ENCODE measurements around the gene PCDH9. TPM values are rescaled to one million over a fixed set of nuclear protein-coding genes. Genes with fewer than 3 reads are reported as not detected.

Gene PCDH9
- total RNA-seq, 2 donors from 2014 or later: 0.20 to 0.50 TPM

DNA sequence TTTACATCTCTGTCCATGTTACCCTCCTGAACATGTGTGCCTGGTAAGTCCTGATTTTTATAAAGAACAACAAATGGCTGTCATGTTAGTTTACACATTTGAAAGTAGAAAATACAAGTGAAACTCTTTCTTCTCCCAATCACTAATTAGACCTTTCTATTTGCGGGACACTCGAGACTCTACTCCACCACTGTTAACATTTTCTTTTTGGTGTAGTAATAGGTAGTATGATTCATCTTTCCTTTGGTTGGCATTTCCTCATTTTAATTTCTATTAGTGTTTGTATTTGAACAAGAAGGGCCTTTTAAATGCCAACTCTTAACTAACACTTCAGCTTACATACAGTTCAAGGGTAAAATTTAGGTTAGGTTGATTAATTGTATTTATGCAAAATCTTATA lies 371.1 kb downstream of the PCDH9 start:
- Mint-ChIP-seq H3K4me1 (ENCODE audit: low read depth in 2 of 2) (no peaks in the 10 kb centered on the region), H3K36me3 (no peaks in the 10 kb centered on the region), H3K27ac (no peak overlapping the region), H3K27me3 (no peaks in the 10 kb centered on the region), H3K9me3 (no peaks in the 10 kb centered on the region), H3K4me3 (no peak overlapping the region)
- DNase-seq (ENCODE audit: low spot score) (no peak), ATAC-seq (no peak)

DNA sequence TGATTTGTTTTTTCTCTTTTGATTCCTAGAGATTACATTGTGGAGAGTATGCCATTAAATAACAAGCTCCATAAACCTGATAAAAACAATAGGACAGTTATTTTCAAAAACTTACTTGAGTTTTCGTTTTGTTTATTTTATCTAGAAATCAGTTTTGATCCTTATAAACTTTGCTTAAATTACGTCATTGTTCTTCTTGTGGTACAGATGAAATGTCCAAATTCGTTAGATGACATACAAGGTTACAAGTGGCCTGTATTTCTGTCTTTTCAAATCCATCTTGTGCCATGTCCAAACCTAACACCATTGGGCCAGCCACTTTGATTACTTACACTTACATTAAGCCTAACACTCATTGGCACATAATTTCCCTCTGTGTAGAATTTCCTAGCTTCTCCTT lies 372.0 kb downstream of the PCDH9 start:
- Mint-ChIP-seq H3K27ac (no peak overlapping the region), H3K4me1 (ENCODE audit: low read depth in 2 of 2) (no peaks in the 10 kb centered on the region), H3K27me3 (no peaks in the 10 kb centered on the region), H3K9me3 (no peaks in the 10 kb centered on the region), H3K4me3 (no peak overlapping the region), H3K36me3 (no peaks in the 10 kb centered on the region)
- DNase-seq (ENCODE audit: low spot score) (no peak), ATAC-seq (no peak)

DNA sequence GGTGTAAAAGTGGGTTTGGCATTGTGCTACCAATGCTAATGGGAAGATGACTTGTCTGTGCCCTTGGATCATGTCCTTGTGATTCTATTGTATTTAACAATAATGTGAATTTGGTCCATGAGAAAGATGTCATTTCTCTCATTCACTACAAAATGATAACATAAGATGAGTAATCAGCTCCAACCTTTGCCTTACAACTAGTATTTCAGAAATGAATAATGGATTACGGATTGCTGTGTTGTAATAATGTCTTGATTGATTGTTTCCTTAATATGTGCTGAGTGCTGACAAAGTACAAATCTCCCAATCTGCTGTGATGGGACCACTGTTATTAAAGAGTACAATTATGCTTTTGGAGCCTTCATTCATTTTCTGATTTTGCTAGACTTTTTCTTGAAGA lies 375.0 kb downstream of the PCDH9 start:
- Mint-ChIP-seq H3K36me3 (no peaks in the 10 kb centered on the region), H3K4me1 (ENCODE audit: low read depth in 2 of 2) (no peaks in the 10 kb centered on the region), H3K4me3 (no peak overlapping the region), H3K9me3 (peaks cover 9% of the 10 kb centered on the region), H3K27ac (no peak overlapping the region), H3K27me3 (no peaks in the 10 kb centered on the region)
- DNase-seq (ENCODE audit: low spot score): no peak
- ATAC-seq: no peak

DNA sequence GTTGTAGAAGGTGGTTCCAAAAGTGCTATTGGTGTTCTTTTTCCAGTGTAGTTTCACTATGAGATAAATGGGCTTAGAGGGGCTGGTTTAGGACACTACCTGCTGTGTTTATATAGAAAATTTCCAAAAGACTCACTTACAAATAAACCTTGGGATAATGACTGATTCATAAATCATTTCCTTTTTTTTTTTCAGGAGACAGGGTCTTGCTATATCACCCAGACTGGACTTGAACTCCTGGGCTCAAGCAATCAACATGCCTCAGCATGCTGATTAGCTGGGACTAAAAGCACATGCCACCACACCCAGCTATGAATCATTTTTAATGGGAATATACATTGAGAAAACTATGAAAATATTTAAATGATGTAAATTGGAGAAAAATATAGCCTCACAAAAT lies 376.6 kb downstream of the PCDH9 start:
- Mint-ChIP-seq H3K27me3 (no peaks in the 10 kb centered on the region), H3K9me3 (peaks cover 9% of the 10 kb centered on the region), H3K36me3 (no peaks in the 10 kb centered on the region), H3K27ac (no peak overlapping the region), H3K4me3 (no peak overlapping the region), H3K4me1 (ENCODE audit: low read depth in 2 of 2) (no peaks in the 10 kb centered on the region)
- DNase-seq (ENCODE audit: low spot score): no peak
- no peak for ATAC-seq

DNA sequence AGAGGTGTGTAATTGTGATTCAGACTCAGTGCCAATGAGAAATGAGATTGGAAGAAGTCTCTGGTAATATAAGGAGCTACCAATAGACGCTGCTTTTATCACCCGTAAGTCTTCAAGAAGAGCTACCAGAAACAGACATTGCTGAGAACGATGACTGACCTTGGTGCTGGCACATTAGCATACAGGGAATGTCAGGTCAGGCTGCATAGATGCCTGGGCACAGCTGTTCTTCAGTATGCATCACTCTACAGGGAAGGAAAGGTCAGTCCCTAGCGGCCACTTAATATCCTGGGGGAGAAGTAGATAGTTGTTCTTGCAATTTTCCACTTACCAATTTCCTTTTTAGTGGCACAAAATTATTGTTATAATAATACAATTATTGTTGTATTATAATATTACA lies 380.4 kb downstream of the PCDH9 start:
- Mint-ChIP-seq H3K27me3 (no peaks in the 10 kb centered on the region), H3K9me3 (peaks cover 11% of the 10 kb centered on the region), H3K36me3 (no peaks in the 10 kb centered on the region), H3K4me3 (no peak overlapping the region), H3K4me1 (ENCODE audit: low read depth in 2 of 2) (no peaks in the 10 kb centered on the region), H3K27ac (no peak overlapping the region)
- ATAC-seq (no peak), DNase-seq (ENCODE audit: low spot score) (no peak)

DNA sequence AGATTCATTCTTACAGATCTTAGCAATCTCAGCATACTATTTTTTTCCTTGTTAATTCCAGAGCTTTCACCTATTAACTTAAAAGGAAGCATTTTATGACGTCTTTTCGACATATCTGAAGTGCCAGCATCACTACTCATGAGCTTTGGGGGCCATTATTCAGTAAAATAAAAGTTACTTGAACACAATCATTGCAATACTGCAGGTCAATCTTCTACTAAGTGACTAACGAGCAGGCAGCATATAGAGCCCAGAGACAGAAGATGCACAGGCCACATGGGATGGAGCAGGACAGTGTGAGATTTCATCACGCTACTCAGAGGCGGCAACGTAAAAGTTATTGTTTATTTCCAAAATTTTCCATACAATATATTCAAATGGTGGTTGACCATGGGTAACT lies 382.6 kb downstream of the PCDH9 start:
- peaks cover 9% of the 10 kb centered on the region for H3K9me3 Mint-ChIP-seq
- H3K27me3 Mint-ChIP-seq: no peaks in the 10 kb centered on the region
- ATAC-seq (no peak), DNase-seq (ENCODE audit: low spot score) (no peak)
- H3K27ac Mint-ChIP-seq: no peak overlapping the region
- no peaks in the 10 kb centered on the region for H3K36me3 Mint-ChIP-seq
- H3K4me3 Mint-ChIP-seq: no peak overlapping the region
- no peaks in the 10 kb centered on the region for H3K4me1 Mint-ChIP-seq (ENCODE audit: low read depth in 2 of 2)

DNA sequence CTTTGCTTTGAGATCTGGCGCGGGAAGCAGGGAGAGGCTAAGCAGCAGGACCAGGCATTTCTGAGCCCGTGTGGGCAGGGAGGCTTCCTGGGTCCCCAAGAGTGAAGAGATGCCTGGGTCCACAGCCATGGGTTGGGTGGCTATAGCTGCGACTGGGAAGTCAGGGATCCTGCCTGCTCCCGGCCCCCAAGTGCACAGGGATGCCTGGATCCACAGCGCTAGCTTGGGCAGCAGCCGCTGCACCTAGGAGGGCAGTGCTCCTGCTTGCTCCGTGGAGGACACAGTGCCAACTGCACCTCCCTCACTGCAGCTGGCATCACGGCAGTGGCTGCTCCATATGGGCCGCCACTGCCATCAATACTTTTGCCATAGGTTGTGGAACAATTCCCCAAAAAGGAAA lies 384.7 kb downstream of the PCDH9 start:
- Mint-ChIP-seq H3K36me3 (no peaks in the 10 kb centered on the region), H3K9me3 (peaks cover 5% of the 10 kb centered on the region), H3K4me1 (ENCODE audit: low read depth in 2 of 2) (no peaks in the 10 kb centered on the region), H3K4me3 (no peak overlapping the region), H3K27me3 (no peaks in the 10 kb centered on the region), H3K27ac (no peak overlapping the region)
- ATAC-seq: no peak
- no peak for DNase-seq (ENCODE audit: low spot score)

DNA sequence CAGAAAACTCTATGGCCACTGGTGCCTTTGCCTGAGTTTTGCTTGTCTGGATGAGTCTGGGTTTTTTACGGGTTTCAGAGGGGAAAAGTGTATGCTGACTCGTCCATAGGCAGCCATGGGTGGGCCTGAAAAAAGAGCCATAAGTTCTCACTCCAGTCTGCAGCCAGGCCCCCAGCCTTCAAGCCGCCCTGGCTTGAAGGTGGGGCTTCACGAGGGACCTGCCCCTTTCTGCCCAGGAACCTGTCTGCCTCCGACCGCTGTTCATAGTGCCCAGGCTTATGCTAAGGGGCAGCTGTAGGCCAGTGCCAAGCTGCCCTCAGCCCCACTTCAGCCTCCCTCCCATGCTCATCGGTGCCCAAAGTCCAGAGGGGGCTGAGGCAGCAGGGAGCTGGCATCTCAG lies 385.2 kb downstream of the PCDH9 start:
- no peak for ATAC-seq
- Mint-ChIP-seq H3K4me3 (no peak overlapping the region), H3K4me1 (ENCODE audit: low read depth in 2 of 2) (no peaks in the 10 kb centered on the region), H3K27ac (no peak overlapping the region), H3K36me3 (peaks cover 2% of the 10 kb centered on the region), H3K9me3 (peaks cover 5% of the 10 kb centered on the region), H3K27me3 (no peaks in the 10 kb centered on the region)
- DNase-seq (ENCODE audit: low spot score): no peak

DNA sequence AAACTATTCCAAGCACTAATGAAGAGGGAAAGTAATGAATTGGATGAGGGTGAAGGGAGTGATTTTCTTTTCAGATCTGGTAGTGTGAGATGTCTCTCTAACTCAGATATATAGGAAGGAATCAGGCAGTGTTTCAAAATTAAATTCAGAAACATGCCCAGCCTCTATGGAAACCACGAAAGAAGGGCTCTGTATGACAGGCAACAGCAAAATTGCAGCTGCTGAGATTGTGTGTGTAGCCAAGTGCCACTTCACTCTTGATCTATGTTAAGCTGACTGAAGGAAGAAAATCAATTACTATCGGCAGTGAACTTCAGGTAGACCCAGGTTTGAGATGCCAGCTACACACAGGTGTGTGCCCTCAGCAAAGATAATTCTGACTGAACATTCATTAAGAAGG lies 387.4 kb downstream of the PCDH9 start:
- H3K27ac Mint-ChIP-seq: no peak overlapping the region
- no peak overlapping the region for H3K4me3 Mint-ChIP-seq
- H3K27me3 Mint-ChIP-seq: no peaks in the 10 kb centered on the region
- H3K4me1 Mint-ChIP-seq (ENCODE audit: low read depth in 2 of 2): no peaks in the 10 kb centered on the region
- ATAC-seq: no peak
- no peak for DNase-seq (ENCODE audit: low spot score)
- H3K36me3 Mint-ChIP-seq: peaks cover 6% of the 10 kb centered on the region
- H3K9me3 Mint-ChIP-seq: peaks cover 5% of the 10 kb centered on the region

DNA sequence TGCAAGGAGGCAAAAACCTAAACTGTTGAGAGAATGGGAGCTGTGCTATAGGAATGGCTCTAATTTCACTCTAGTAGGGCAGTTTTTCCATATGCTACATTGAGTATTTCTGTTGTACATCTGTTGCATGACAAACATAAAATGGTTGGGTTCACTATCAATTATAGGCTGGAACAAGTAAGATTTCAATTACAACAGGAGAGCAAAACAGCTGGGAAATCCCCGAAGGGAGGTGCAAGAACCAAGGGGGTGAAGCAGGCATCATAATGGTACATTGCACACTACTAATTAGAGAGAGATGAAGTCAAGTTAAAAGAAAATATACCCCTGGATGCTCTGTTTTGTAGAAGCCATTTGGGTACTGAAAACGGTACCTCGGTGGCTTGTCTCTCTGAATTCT lies 389.5 kb downstream of the PCDH9 start:
- Mint-ChIP-seq H3K36me3 (peaks cover 6% of the 10 kb centered on the region), H3K27ac (no peak overlapping the region), H3K27me3 (no peaks in the 10 kb centered on the region), H3K9me3 (peaks cover 9% of the 10 kb centered on the region), H3K4me3 (no peak overlapping the region), H3K4me1 (ENCODE audit: low read depth in 2 of 2) (no peaks in the 10 kb centered on the region)
- DNase-seq (ENCODE audit: low spot score) (no peak), ATAC-seq (no peak)

DNA sequence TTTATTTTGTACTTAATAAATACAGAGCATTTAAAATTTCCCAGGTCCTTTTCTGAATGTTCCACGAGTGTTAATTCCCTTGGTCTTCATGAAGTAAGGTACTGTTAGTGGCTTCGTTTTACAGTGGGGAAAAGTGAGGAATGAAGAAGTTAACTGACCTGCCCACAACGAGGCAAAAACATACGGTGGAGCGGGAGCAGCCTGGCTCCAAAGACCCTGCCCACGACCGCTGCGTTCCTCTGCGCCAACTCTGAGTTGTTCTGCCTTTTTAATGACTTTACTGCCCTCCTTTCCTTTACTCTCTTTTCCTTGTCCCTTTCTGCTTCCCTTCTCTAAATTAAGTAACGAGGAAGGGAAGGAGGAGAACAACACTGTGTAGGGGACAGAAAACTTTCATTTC lies 392.9 kb downstream of the PCDH9 start:
- no peaks in the 10 kb centered on the region for H3K4me1 Mint-ChIP-seq (ENCODE audit: low read depth in 2 of 2)
- H3K9me3 Mint-ChIP-seq: peaks cover 17% of the 10 kb centered on the region
- no peaks in the 10 kb centered on the region for H3K27me3 Mint-ChIP-seq
- H3K4me3 Mint-ChIP-seq: no peak overlapping the region
- no peak overlapping the region for H3K27ac Mint-ChIP-seq
- DNase-seq (ENCODE audit: low spot score) (no peak), ATAC-seq (no peak)
- H3K36me3 Mint-ChIP-seq: peaks cover 6% of the 10 kb centered on the region

DNA sequence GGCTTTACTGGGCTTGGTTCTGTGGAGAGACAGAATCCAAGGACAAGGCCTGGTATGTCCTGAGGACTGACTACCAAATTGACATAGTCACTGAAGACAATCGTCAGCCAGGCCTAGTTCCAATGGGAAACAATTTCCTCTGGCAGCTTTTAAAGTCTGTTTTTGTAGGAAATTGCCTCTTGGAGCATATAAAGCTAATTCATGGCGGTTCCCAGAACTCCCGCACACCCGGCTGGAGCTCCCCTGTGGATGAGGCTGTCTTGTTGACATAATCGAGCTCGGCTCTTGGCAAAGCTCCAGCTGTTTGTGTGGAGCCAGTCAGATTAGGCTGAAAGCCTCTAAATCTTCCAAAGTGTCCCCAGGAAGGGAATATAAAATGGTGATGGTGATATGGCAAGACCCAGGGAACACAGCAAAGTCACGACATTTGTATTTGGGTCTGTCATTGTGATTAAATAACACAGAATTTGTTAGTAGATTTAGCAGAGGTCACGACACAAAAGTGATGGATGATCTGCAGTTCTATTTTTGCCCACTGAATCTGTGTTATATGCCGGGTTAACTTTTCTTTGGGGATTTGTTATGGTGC lies 395.0 kb downstream of the PCDH9 start:
- Mint-ChIP-seq H3K9me3 (peaks cover 15% of the 10 kb centered on the region), H3K4me3 (no peak overlapping the region), H3K27ac (no peak overlapping the region), H3K36me3 (peaks cover 6% of the 10 kb centered on the region), H3K27me3 (no peaks in the 10 kb centered on the region), H3K4me1 (ENCODE audit: low read depth in 2 of 2) (no peaks in the 10 kb centered on the region)
- DNase-seq (ENCODE audit: low spot score): no peak
- no peak for ATAC-seq

DNA sequence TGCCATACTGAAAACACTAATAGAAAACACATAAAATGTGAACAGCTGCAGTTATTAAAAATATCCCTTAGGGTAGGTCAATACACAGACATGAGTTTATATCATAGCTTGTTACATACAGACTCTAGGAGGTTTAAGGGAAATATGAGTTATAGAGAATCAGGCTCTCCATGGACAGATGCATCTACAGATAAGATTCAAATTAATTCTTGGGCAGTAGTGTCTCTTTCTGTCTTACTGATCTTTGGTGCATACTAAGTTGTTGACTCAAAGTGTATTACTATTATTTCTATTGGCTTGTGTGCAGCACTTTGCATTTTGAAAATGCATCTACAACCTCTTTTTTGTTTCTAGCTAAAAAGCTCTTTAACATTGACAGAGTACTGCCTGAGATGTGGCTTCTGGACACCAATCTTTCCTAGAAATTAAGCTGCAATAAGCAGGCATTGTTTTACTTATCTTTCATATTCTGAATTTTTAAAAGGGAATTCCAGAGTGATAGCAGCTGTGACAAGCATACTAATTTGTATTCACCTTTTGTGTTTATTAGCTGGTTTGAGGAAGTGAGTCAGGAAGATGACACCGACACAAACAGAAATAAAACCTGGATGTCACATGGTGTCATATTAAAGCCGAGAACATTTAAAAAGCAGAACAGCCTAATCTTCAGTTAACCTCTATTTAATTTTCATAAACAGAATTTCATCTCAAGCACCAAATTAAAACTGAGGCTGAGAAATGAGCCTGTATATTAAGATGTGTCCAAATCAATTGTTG lies 399.0 kb downstream of the PCDH9 start:
- Mint-ChIP-seq H3K27me3 (no peaks in the 10 kb centered on the region), H3K4me3 (no peak overlapping the region), H3K36me3 (no peaks in the 10 kb centered on the region), H3K4me1 (ENCODE audit: low read depth in 2 of 2) (no peaks in the 10 kb centered on the region), H3K27ac (no peak overlapping the region), H3K9me3 (peaks cover 15% of the 10 kb centered on the region)
- no peak for DNase-seq (ENCODE audit: low spot score)
- no peak for ATAC-seq

DNA sequence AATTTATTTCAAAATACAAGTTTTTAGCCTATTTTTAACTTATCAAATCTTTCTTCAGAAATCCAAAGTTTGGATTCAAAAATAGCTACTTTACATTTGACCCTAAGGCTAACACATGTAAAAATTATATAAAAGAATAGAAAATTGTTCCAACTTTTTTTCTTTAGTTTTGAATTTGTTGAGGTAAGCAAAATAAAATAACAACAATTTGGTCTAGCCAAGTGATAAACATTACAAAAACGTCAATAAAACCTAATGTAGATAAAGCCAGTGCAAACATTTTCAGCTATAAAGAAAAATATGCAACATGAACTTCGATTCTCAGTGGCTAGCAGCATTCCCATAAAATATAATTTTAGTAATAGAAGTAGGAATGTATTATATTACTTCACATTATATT lies 400.3 kb downstream of the PCDH9 start:
- DNase-seq (ENCODE audit: low spot score): no peak
- H3K4me1 Mint-ChIP-seq (ENCODE audit: low read depth in 2 of 2): no peaks in the 10 kb centered on the region
- no peak overlapping the region for H3K27ac Mint-ChIP-seq
- no peaks in the 10 kb centered on the region for H3K36me3 Mint-ChIP-seq
- H3K4me3 Mint-ChIP-seq: no peak overlapping the region
- ATAC-seq: no peak
- peaks cover 15% of the 10 kb centered on the region for H3K9me3 Mint-ChIP-seq
- no peaks in the 10 kb centered on the region for H3K27me3 Mint-ChIP-seq

DNA sequence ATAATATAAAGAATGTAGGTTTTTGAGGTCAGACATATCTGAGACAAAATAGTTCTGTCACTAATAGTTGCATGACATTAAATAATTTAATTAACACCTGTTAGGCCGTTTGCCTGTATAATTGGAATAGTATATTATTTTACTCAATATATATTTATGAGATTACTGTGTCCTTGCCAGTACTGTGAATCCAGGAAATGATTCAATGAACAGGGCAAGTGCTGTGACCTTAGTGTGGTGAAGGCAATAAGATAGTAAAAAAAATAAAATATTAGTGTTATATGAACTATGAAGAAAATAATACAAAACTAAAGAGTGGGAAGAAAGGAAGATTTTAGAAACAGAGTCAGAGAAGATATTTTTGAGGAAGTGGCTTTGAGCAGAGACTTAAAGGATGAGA lies 403.7 kb downstream of the PCDH9 start:
- H3K4me3 Mint-ChIP-seq: no peak overlapping the region
- ATAC-seq: no peak
- H3K9me3 Mint-ChIP-seq: peaks cover 6% of the 10 kb centered on the region
- no peaks in the 10 kb centered on the region for H3K4me1 Mint-ChIP-seq (ENCODE audit: low read depth in 2 of 2)
- DNase-seq (ENCODE audit: low spot score): no peak
- H3K27me3 Mint-ChIP-seq: no peaks in the 10 kb centered on the region
- H3K27ac Mint-ChIP-seq: no peak overlapping the region
- no peaks in the 10 kb centered on the region for H3K36me3 Mint-ChIP-seq

All from natural killer cell treated with Interleukin-12 subunit alpha and Interleukin-12 subunit beta and Interleukin-15 and Interleukin-18, amount 100 ng/mL, for 72 hours (primary cell).